Effector memory CD8-positive, alpha-beta T cell (primary cell): ENCODE data around the gene PRRT1B.
A peak's percentile ranks its signal among the peaks of the same experiment; 100 is the strongest.

Experiments used
- ATAC-seq: fragments of 150-1000 bp; cut with Tn5 transposase; replicated peaks from 2 replicates; pipeline ENCODE4 v1.10.0; 2021; ENCODE audit warnings: mild to moderate bottlenecking, moderate library complexity
- DNase-seq, 3 experiments: peaks; one replicate each; pipeline ENCODE4 v3.0.0; 2021
- H3K27ac Mint-ChIP-seq, 2 donors: one replicate each; pipeline ENCODE4 v1.8.0; 2022; ENCODE audit warnings: mild to moderate bottlenecking in 2 of 2, mixed read lengths in 2 of 2, moderate library complexity in 2 of 2
- H3K27me3 Mint-ChIP-seq, 2 donors: one replicate each; pipeline ENCODE4 v1.8.0; 2022; ENCODE audit warnings: mixed read lengths in 2 of 2
- H3K36me3 Mint-ChIP-seq: one replicate; pipeline ENCODE4 v1.8.0; 2022; ENCODE audit warnings: mild to moderate bottlenecking, moderate library complexity, mixed read lengths; ENCODE audit not compliant: insufficient read depth
- H3K4me1 Mint-ChIP-seq, 2 donors: one replicate each; pipeline ENCODE4 v1.8.0; 2022; ENCODE audit warnings: low read depth in 2 of 2, mixed read lengths in 2 of 2
- H3K4me3 Mint-ChIP-seq, 2 donors: one replicate each; pipeline ENCODE4 v1.8.0; 2022; ENCODE audit warnings: mild to moderate bottlenecking in 2 of 2, mixed read lengths in 2 of 2, moderate library complexity in 2 of 2
- H3K9me3 Mint-ChIP-seq, 2 donors: one replicate each; pipeline ENCODE4 v1.8.0; 2022; ENCODE audit warnings: mixed read lengths in 2 of 2

PRRT1B gene

GRCh38 chr9:131608493-131609037 lies 63.2 kb downstream of the PRRT1B start:
- Mint-ChIP-seq H3K4me1 (peaks cover 17 to 25% of the 10 kb centered on the region in 2 donors), H3K27me3 (no peaks in the 10 kb centered on the region), H3K9me3 (no peaks in the 10 kb centered on the region), H3K27ac (peak overlapping the region; percentile 60 to 78), H3K4me3 (no peak overlapping the region), H3K36me3 (peaks cover 57% of the 10 kb centered on the region)
- DNase-seq (no peak), ATAC-seq (no peak)
